Stimulated activated CD8-positive, alpha-beta memory T cell treated with anti-CD3 and anti-CD28 coated beads, Interleukin-12 subunit alpha, Interleukin-12 subunit beta, amount 100 ng/mL, for 1 hour (primary cell): ENCODE measurements around the gene STX11.
"Not testable (repeated sequence)": the region's sequence is repeated elsewhere in the genome, so short reads cannot be mapped to it uniquely, and the experiment has no call there.

ENCODE experiments used
- DNase-seq: peaks from one replicate; pipeline ENCODE4 v3.0.0-alpha.2; 2020; ENCODE audit warnings: low read depth

Gene STX11

GRCh38 chr6:144149894-144150709 lies at the start of gene STX11:
Gene STX11, plus strand, starts transcription at chr6:144150517. Its CDS starts 36,111 bp downstream, at chr6:144186628.
- DNase-seq = peak; percentile 43

DNA sequence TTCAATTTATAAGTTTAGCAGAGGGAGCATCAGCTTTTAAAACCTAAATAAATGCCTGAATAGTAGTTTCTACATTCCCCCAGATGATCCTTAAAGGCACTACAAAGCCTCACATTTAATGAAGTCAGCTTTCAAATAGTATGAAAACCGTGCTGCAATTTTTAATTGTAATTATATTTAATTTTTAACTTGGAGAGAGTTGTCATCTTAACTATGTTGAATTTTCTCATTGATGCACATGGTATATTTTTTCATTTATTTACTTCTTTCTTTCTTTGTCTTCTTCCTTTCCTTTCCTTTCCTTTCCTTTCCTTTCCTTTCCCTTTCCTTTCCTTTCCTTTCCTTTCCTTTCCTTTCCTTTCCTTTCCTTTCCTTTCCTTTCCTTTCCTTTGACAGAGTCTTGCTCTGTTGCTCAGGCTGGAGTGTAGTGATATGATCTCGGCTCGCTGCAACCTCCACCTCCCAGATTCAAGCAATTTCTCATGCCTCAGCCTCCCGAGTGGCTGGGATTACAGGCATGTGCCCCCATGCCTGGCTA lies 47.2 kb upstream of the STX11 start:
- DNase-seq = no peak

DNA sequence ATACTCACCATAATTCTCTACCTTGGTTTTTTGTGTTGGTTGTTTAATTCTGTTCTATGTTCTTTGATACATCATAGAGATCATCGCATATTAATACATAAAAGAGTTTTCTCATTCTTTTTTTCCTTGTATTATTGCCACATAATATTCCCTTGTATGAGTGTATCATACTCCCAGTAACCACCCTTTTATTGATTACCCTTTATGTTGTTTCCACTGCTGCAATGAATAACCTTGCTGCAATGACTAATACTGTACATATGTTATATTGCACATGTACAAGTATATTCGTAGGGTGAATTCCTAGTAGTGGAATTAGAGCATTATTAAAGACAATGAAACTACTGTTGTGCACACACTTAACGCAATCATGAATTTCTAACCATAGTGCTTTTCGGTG lies 45.8 kb upstream of the STX11 start:
- DNase-seq = no peak

DNA sequence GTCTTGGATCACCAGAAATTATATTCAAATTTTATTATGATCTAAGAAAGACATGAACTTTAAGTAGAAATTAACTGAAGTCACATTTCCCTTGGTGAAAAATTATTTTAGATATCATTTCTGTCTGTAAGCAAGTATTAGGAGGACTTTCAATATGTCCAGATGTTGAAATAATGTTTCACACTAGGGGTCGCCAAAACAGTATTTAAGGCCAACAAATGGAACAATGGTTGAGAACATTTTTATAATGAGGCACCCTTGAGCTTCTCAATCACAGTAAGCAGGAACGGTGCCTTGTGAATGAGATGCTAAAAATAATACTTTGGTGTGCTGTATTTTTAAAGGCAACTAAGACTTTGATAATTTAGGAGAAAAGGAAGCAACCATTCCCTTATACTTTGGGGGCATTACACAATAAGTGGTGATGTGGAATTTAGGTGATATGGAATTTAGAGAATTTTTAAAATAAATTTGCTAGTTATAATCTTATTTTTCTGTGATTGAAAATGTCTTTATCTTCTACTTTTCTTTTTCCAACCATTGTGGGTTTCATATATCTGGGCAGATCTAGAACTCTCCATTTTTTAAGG lies 45.3 kb upstream of the STX11 start:
- DNase-seq = no peak

DNA sequence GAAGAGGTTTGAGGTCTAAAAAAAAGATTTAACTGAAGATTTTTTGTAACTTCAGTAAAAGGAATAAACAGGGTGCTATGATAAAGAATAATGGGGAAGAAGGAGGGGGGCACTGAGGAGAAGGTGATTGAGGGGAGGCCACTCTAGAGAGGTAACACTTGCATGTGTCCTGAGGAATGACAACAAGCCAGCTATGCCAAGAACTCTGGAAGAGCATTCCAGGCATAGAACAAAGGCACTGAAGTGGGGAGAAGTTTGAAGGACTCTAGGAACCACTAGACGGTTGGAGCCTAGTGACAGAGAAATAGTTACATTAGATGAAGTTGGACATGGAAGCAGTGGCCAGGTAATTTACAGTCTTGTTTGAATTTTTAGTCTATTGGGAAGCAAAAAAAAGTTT lies 44.1 kb upstream of the STX11 start:
- no peak for DNase-seq

GRCh38 chr6:144110210-144110609 lies 40.1 kb upstream of the STX11 start:
- no peak for DNase-seq

DNA sequence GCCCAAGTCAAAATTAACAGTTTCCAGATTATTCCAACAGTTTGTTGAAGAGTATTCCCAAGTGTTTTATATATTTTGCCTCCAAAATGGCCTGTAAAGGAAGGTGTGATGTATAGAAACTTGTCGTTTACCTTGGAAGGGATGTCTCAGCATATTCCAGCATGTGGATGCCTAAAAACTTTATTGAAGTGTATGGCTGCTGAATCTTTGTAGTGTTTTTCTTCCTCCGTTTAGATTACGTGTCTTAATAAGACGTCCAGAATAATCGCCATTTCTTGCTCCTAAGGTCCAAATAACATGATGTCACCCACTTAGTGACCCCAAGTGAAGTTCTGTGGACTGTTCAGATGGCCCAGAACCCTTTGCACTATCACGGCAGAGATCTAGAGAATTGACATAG lies 37.0 kb upstream of the STX11 start:
- no peak for DNase-seq

DNA sequence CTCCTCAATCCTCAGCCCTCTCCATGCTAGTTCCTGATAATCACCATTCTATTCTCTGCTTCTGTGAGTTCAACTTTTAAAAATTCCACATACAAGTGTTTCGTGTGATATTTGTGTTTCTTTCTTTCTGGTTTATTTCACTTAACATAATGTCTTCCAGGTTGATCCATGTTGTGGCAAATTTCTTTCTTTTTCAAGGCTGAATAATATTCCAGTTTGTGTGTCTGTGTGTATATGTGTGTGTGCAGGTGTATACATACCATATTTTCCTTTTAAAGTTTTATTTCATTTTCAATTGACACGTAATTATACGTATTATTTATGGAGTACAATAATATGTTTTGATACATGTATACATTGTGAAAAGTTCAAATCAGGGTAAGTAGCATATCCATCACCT lies 35.1 kb upstream of the STX11 start:
- DNase-seq = no peak

- DNase-seq = no peak
Measured at GRCh38 chr6:144119376-144119775, 30.9 kb upstream of the STX11 start.

DNA sequence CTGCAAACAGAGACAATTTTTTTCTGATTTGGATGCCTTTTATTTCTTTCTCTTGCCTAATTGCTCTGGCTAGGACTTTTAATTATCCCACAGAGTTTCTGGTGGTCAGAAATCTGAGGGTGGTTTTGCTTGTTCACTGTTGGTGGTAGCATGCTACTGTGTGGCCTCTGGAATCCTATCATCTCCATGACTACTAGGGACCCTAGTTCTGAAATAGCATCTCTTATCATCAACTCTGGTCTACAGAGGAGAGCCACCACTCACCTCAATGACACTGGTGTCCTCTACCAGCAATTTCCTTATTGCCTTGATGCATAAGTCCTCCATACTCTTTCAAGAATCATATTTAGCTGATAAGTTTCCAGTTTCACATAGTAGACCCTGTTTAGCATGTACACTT lies 27.5 kb upstream of the STX11 start:
- no peak for DNase-seq

GRCh38 chr6:144123421-144123820 lies 26.9 kb upstream of the STX11 start:
- DNase-seq = no peak

DNA sequence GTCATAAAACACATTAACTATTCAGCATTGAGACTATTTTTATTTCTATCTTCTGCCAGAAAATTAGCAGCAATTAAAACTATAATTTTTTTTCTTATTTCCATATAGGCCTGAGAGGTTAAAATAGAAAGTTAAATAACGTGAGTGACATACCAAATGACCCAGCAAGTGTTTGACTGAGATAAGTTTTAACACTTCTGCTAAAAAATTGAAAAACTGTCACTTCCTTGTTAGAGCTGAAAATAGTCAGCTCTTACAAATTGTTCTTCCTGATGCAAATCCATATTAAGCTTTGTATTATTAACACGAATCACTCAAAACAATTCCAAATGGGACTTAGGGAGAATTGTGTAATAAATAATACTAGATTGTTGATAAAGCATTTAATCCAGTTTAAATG lies 26.5 kb upstream of the STX11 start:
- DNase-seq = no peak

GRCh38 chr6:144127097-144127496 lies 23.2 kb upstream of the STX11 start:
- DNase-seq = no peak

GRCh38 chr6:144129469-144129868 lies 20.8 kb upstream of the STX11 start:
- DNase-seq = no peak

- no peak for DNase-seq
Measured at GRCh38 chr6:144131248-144131709, 19.0 kb upstream of the STX11 start.

GRCh38 chr6:144132167-144132690 lies 18.1 kb upstream of the STX11 start:
- not testable (repeated sequence) for DNase-seq

DNA sequence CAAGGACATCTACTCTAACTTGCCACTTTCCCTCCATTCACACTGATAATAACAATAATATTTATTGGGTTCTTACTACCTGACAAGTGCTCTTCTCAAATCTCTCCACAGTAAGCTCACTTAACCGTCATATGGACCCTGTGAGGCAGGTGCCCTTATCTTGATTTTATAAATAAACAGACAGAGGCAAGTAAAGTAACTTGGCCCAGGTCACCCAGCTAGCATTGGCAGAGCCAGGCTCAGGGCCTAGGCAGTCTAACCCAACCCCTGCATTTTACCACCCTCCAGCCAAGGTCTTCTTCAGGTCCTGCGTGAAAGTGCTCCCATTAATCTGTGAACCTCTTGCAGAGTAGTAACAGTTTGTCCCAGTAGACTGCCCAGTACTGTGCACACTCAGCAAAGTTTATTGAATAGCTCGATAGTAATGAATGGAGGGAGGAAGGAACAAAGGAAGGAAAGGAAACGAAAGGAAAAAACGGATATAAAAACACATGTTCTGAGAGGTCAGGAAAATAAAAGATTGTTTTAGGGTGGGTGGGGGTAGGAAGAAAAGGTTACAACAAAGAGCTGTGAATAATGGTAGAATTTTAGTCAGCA lies 17.0 kb upstream of the STX11 start:
- DNase-seq = no peak

DNA sequence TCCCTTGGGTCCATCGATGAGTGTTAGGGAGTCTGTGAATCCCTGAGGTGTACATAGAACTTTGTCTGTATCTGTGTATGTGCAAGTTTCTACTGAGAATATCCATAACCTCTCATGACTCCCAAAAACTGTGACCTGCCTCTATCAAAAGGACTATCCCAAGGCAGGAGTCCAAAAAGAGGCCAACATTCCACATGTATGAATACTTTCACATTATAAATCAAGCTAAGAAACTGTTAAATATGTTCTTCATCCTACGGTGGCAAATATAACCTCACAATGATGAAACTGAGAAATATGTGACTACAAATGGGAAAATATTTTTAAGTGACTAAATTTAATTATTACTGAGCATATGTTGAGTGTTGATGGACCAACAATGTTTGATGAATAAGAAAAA lies 16.1 kb upstream of the STX11 start:
- DNase-seq = no peak

DNA sequence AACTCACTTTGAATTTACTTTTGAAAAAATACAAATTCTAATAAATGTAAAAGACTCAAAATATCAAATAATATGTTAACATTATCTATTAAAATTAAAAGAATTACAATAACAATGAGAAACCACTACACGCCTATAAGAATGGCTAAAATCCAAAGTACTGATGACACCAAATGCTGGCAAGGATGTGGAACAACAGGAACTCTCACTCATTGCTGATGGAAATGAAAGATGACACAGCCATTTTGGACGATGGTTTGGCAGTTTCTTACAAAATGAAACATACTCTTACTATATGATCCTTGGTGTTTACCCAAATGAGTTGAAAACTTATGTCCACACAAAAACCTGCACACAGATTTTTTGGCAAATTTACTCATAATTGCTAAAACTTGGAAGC lies 15.6 kb upstream of the STX11 start:
- DNase-seq = no peak

DNA sequence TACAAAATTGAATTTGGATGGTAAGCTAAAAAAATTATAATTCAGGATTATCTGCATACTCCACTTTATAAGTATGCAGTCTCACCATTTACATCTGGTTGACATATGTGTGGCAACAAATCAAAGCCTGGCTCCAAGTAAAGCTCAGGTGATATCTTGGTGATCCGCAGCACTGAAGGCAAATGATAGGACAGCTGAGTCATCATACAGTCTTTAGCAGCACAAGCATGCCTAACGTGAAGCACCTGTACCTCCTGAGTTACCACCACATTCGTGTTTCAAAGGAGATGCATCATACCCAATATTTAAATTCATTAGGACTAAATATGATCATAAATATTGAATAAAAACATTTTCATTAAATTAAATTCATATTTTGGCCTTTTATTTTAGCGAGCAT lies 11.8 kb upstream of the STX11 start:
- DNase-seq = no peak

GRCh38 chr6:144139817-144140216 lies 10.5 kb upstream of the STX11 start:
- DNase-seq = no peak

- DNase-seq = no peak
Measured at GRCh38 chr6:144140867-144141266, 9.4 kb upstream of the STX11 start.

DNA sequence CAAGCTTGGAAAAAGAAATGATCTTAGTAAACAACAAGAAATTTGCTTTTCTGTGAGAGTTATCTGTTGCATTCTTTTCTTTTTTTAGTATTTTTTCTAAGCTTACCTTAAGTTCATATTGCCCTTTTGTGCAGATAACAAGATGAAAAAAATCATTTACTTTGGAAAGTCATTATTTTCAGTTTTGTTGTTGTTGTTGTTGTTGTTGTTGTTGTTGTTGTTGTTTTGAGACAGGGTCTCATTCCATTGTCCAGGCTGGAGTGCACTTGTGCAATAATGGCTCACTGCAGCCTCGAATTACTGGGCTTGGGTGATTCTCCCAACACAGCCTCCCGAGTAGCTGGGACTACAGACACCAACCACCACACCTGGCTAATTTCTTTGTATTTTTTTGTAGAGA lies 8.8 kb upstream of the STX11 start:
- no peak for DNase-seq
